ENCODE results near the gene FAN1. TPM values are rescaled to one million over a fixed set of nuclear protein-coding genes. Genes with fewer than 3 reads are reported as not detected.

FAN1 gene
- total RNA-seq, 1 experiment from 2014 or later: 28.2 TPM

GRCh38 chr15:30962079-30962478 is 58.4 kb downstream of the FAN1 start:
- H2BK12ac ChIP-seq (ENCODE audit: insufficient read length, low read depth, low read length): no peak overlapping the region
- no peaks in the 10 kb centered on the region for H3K27me3 ChIP-seq (ENCODE audit: insufficient read depth, low read length)
- no peak overlapping the region for H3K4ac ChIP-seq (ENCODE audit: low read depth, low read length)
- no peaks in the 10 kb centered on the region for H4K20me1 ChIP-seq (ENCODE audit: control insufficient read depth, insufficient read depth, insufficient read length)
- no peak overlapping the region for H3K18ac ChIP-seq (ENCODE audit: insufficient read length, low read depth, low read length)
- H4K5ac ChIP-seq (ENCODE audit: insufficient read length, low read depth, low read length): no peak overlapping the region
- H2BK5ac ChIP-seq (ENCODE audit: insufficient read length, low read length): no peak overlapping the region
- Mint-ChIP-seq H3K27ac (peak overlapping the region in 2 of 3 experiments; percentile 2 to 16; a peak in 1 of 7 replicates), H3K27me3 (ENCODE audit: low read depth) (no peaks in the 10 kb centered on the region), H3K36me3 (ENCODE audit: insufficient read depth in 1 of 3, low read depth in 3 of 3) (peaks cover 6 to 45% (median 20%) of the 10 kb centered on the region in 3 experiments; a peak in 6 of 7 replicates), H3K4me3 (no peak overlapping the region), H3K4me1 (peaks cover 0 to 8% of the 10 kb centered on the region in 2 experiments; a peak in 1 of 4 replicates), H3K9me3 (no peaks in the 10 kb centered on the region)
- no peak overlapping the region for H4K91ac ChIP-seq (ENCODE audit: insufficient read length, low read depth, low read length)
- H4K8ac ChIP-seq (replicated peaks; ENCODE audit: insufficient read length, low read depth, low read length): no peak overlapping the region
- no peak for DNase-seq
- H2BK20ac ChIP-seq (ENCODE audit: low read depth, low read length, poor library complexity, severe bottlenecking): no peak overlapping the region
- no peak overlapping the region for H3T11ph ChIP-seq (ENCODE audit: low read length)
- TF ChIP-seq CTCF (conservative IDR thresholded peaks at IDR 0.05): no peak
- no peaks in the 10 kb centered on the region for H3K9me3 ChIP-seq (ENCODE audit: control insufficient read depth, low read depth, low read length)
- no peak overlapping the region for H2BK15ac ChIP-seq (ENCODE audit: low read depth, low read length)
- H3K27ac ChIP-seq (ENCODE audit: insufficient read length, low read depth, low read length): no peak overlapping the region
- no peak overlapping the region for H2AFZ ChIP-seq (ENCODE audit: low read length)
- no peak overlapping the region for H2BK120ac ChIP-seq (ENCODE audit: low read depth, low read length, poor library complexity, severe bottlenecking)
- no peak overlapping the region for H3K14ac ChIP-seq (ENCODE audit: insufficient read depth, low read length)
- H3K4me1 ChIP-seq (ENCODE audit: insufficient read depth, low read length): no peaks in the 10 kb centered on the region
- H3K56ac ChIP-seq (ENCODE audit: insufficient read length, low read depth, low read length): no peak overlapping the region
- H2AK5ac ChIP-seq (ENCODE audit: insufficient read length, low read length): no peak overlapping the region
- H3K79me2 ChIP-seq (ENCODE audit: insufficient read depth, low read length): no peaks in the 10 kb centered on the region
- H3K23ac ChIP-seq (ENCODE audit: insufficient read length, low read depth, low read length): no peak overlapping the region
- peak overlapping the region; percentile 35 for H3K9ac ChIP-seq (ENCODE audit: extremely low read depth, insufficient read length, low read length)
- H3K4me2 ChIP-seq (ENCODE audit: insufficient read depth, insufficient read length, low read length): no peak overlapping the region
- no peaks in the 10 kb centered on the region for H3K79me1 ChIP-seq (ENCODE audit: insufficient read depth, low read depth, low read length, poor library complexity, severe bottlenecking)
- no peaks in the 10 kb centered on the region for H3K23me2 ChIP-seq (ENCODE audit: insufficient read length, low read depth, low read length, poor library complexity, severe bottlenecking)

All from H9 (cell line).